ENCODE data around the gene GRID1.
A peak's percentile ranks its signal among the peaks of the same experiment; 100 is the strongest.

GRID1 gene

DNA sequence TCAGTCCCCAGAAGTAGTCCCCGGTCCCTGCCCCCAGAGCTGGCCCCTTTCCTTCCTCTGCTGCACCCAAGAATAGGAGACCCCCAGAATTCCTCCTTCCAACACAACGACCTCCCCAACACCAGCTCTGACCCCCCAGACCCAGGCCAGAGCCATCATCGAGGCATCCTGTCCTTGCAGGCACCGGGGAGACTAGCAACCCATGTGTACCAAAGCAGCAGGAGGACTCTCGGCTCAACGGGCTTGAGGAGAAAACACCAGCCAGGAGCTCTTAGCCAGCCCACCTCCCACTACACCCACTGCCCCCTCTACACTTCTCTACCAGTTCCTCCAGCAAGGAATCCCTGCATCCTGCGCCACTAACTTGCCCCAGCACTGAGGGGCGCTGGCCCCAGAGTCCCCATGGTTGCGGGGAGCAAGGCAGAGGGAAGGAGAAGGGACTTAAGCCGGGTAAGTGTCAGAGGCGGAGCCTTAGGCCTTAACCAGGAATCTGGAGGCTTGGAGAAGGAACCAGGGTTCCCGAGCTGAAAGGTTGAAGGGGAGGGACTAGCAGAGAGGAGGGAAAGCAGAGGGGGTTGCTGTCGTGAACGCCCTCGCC lies 3.9 kb downstream of the GRID1 start:
- Histone ChIP-seq H3K4me1 (ENCODE audit: insufficient read depth, insufficient read length) (peaks cover 10% of the 10 kb centered on the region), H3K4me3 (ENCODE audit: insufficient read length, low read depth) (peak overlapping the region; percentile 23), H3K9ac (ENCODE audit: insufficient read length, low read depth) (no peak overlapping the region), H3K36me3 (ENCODE audit: insufficient read depth, insufficient read length, low read length) (no peaks in the 10 kb centered on the region), H3K27me3 (ENCODE audit: insufficient read depth, insufficient read length) (peaks cover 55% of the 10 kb centered on the region), H3K9me3 (ENCODE audit: insufficient read depth, low read length) (no peaks in the 10 kb centered on the region)
- no peak for TF ChIP-seq SUZ12 (IDR thresholded peaks at IDR 0.05; ENCODE audit: extremely low read depth, insufficient read depth, insufficient read length)
- no peak for DNase-seq (ENCODE audit: low read depth, low spot score)

DNA sequence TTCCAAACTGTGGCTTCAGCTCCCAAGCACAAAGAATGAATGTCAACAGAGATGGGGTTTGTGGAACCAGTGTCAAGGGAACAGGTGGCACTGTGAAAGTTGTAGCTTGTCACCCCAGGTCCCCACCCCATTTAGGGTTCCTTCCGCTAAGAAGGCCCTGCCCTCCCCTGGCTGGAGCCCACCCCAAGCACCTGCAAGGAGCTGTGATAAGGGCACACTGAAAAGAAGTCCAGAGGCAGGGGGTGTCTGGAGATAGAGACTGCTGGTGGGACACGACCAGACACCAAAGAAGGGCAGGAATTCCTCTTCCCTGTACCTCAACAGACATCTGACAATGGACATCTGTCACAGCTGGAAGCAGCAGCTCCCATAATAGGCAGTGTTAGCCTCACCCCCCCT lies 4.5 kb downstream of the GRID1 start:
- Histone ChIP-seq H3K4me1 (ENCODE audit: insufficient read depth, insufficient read length) (peaks cover 10% of the 10 kb centered on the region), H3K27me3 (ENCODE audit: insufficient read depth, insufficient read length) (peaks cover 50% of the 10 kb centered on the region), H3K9ac (ENCODE audit: insufficient read length, low read depth) (no peak overlapping the region), H3K4me3 (ENCODE audit: insufficient read length, low read depth) (no peak overlapping the region), H3K9me3 (ENCODE audit: insufficient read depth, low read length) (no peaks in the 10 kb centered on the region), H3K36me3 (ENCODE audit: insufficient read depth, insufficient read length, low read length) (no peaks in the 10 kb centered on the region)
- no peak for TF ChIP-seq YY1 (IDR thresholded peaks at IDR 0.05; ENCODE audit: insufficient read depth, insufficient read length)
- no peak for TF ChIP-seq SUZ12 (IDR thresholded peaks at IDR 0.05; ENCODE audit: extremely low read depth, insufficient read depth, insufficient read length)
- TF ChIP-seq ZNF274 (IDR thresholded peaks at IDR 0.05; ENCODE audit: low read depth, low read length): no peak
- DNase-seq (ENCODE audit: low read depth, low spot score): no peak

DNA sequence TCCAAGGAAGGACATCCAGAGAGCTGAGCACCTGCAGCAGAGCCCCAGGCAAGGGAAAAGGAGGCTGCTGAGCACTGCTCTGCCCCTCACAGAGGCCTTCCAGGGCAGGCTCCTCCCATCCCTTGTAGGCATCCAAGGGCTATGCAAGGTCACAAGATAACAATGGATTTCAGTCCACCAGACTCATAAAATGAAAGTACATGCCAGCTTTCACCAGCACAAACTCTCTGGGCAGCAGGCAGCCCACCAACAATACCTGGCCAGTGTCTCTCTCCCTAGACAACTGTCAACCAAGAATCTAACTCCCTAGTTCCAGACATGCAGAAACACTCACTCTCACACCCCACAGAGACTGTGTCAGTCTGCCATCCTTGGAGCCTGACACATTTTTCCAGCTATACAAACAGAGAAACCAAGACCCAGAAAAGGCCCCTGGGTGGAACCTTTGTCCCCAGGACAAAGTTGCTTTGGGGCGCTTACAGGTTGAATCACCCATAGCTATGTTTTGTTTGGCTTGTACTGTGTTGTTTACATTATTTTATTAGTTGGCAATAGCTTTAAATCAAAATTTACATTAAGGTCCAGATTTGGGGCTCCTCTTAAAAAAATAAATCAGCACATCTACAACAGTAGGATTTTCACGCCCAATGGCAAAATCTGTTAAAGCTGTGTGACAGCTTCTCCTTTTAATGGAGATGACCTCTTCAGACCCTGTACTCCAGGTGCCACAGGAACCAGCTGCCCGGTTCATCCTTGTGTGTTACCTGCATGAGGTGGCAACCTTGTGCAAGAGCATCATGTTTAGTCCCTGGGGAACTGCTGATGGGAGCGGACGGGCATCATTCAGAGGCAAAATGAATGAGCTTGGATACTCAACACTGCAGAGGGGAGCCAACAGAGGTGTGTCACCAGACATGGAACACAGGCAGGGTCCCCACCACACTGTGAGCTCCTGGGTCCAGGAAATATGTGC lies 5.2 kb downstream of the GRID1 start:
- no peak for DNase-seq (ENCODE audit: low read depth, low spot score)
- Histone ChIP-seq H3K4me1 (ENCODE audit: insufficient read depth, insufficient read length) (peaks cover 10% of the 10 kb centered on the region), H3K9me3 (ENCODE audit: insufficient read depth, low read length) (no peaks in the 10 kb centered on the region), H3K9ac (ENCODE audit: insufficient read length, low read depth) (no peak overlapping the region), H3K36me3 (ENCODE audit: insufficient read depth, insufficient read length, low read length) (no peaks in the 10 kb centered on the region), H3K27me3 (ENCODE audit: insufficient read depth, insufficient read length) (peaks cover 47% of the 10 kb centered on the region), H3K4me3 (ENCODE audit: insufficient read length, low read depth) (no peak overlapping the region)
- TF ChIP-seq SUZ12 (IDR thresholded peaks at IDR 0.05; ENCODE audit: extremely low read depth, insufficient read depth, insufficient read length): no peak
- TF ChIP-seq ZNF274 (IDR thresholded peaks at IDR 0.05; ENCODE audit: low read depth, low read length): no peak
- no peak for TF ChIP-seq YY1 (IDR thresholded peaks at IDR 0.05; ENCODE audit: insufficient read depth, insufficient read length)

DNA sequence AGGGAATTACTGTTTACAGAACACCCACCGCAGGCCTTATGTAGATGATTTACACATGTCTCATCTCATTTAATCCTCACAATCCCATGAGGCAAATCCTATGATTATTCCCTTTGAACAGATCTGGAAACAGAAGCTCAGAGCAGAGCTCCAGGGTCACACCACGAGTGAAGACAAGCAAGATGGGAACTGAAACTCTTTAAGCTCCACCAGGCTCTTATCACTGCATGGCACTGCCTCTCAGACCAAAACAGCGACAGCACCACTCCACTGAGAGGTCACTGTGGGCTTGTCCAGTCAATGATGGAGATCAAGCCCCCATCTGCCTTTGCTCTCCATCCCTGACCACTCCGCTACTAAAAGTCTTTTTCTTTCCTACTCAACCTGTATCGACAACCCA lies 5.9 kb downstream of the GRID1 start:
- H3K9me3 ChIP-seq (ENCODE audit: insufficient read depth, low read length): no peaks in the 10 kb centered on the region
- no peak for DNase-seq (ENCODE audit: low read depth, low spot score)
- H3K4me1 ChIP-seq (ENCODE audit: insufficient read depth, insufficient read length): peaks cover 9% of the 10 kb centered on the region
- no peaks in the 10 kb centered on the region for H3K36me3 ChIP-seq (ENCODE audit: insufficient read depth, insufficient read length, low read length)
- H3K9ac ChIP-seq (ENCODE audit: insufficient read length, low read depth): no peak overlapping the region
- no peak overlapping the region for H3K4me3 ChIP-seq (ENCODE audit: insufficient read length, low read depth)
- TF ChIP-seq ZNF274 (IDR thresholded peaks at IDR 0.05; ENCODE audit: low read depth, low read length) (no peak), SUZ12 (IDR thresholded peaks at IDR 0.05; ENCODE audit: extremely low read depth, insufficient read depth, insufficient read length) (no peak), YY1 (IDR thresholded peaks at IDR 0.05; ENCODE audit: insufficient read depth, insufficient read length) (no peak)
- peaks cover 41% of the 10 kb centered on the region for H3K27me3 ChIP-seq (ENCODE audit: insufficient read depth, insufficient read length)

DNA sequence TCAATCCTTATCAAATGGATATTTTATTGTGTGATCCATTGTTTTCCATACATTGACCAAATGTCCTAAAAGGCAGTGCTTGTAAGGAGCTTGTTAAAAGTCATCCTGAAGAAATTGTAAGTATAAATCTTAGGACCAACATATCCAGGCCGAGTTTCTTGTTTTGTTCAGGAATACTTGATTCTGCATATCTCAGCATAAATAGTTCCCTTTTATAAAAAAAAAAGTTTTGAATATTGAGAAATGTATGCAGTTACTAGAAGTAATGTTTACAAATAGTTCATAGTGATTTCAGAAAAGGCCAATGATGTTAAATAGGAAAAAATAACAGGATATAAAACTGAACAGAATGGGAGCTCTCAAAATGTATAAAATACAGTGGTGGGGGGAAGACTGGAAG lies 6.6 kb downstream of the GRID1 start:
- Histone ChIP-seq H3K27me3 (ENCODE audit: insufficient read depth, insufficient read length) (peaks cover 34% of the 10 kb centered on the region), H3K4me3 (ENCODE audit: insufficient read length, low read depth) (no peak overlapping the region), H3K4me1 (ENCODE audit: insufficient read depth, insufficient read length) (peaks cover 7% of the 10 kb centered on the region), H3K9me3 (ENCODE audit: insufficient read depth, low read length) (no peaks in the 10 kb centered on the region), H3K9ac (ENCODE audit: insufficient read length, low read depth) (no peak overlapping the region), H3K36me3 (ENCODE audit: insufficient read depth, insufficient read length, low read length) (no peaks in the 10 kb centered on the region)
- no peak for DNase-seq (ENCODE audit: low read depth, low spot score)
- TF ChIP-seq SUZ12 (IDR thresholded peaks at IDR 0.05; ENCODE audit: extremely low read depth, insufficient read depth, insufficient read length) (no peak), YY1 (IDR thresholded peaks at IDR 0.05; ENCODE audit: insufficient read depth, insufficient read length) (no peak), ZNF274 (IDR thresholded peaks at IDR 0.05; ENCODE audit: low read depth, low read length) (no peak)

DNA sequence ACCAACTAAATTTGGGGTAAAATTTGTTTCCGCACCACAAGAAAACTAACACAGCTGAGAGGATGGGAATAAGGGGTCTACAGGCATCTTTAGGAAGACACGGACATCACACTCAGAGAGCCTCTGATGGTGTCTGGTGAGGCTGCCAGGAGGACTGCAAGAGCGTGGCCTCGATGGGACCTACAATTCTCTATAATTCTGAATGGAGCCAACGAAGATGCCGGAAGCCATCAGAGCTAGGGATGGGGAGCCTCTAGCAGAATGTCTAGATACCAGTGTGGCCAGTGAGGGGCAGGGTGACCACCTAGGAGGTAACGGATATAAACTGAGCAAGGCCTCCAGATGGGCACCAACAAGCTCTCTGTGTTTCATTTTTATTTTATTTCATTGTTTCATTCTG lies 7.5 kb downstream of the GRID1 start:
- Histone ChIP-seq H3K4me1 (ENCODE audit: insufficient read depth, insufficient read length) (peaks cover 5% of the 10 kb centered on the region), H3K27me3 (ENCODE audit: insufficient read depth, insufficient read length) (peaks cover 25% of the 10 kb centered on the region), H3K9me3 (ENCODE audit: insufficient read depth, low read length) (no peaks in the 10 kb centered on the region), H3K36me3 (ENCODE audit: insufficient read depth, insufficient read length, low read length) (no peaks in the 10 kb centered on the region), H3K9ac (ENCODE audit: insufficient read length, low read depth) (no peak overlapping the region), H3K4me3 (ENCODE audit: insufficient read length, low read depth) (no peak overlapping the region)
- TF ChIP-seq SUZ12 (IDR thresholded peaks at IDR 0.05; ENCODE audit: extremely low read depth, insufficient read depth, insufficient read length) (no peak), YY1 (IDR thresholded peaks at IDR 0.05; ENCODE audit: insufficient read depth, insufficient read length) (no peak), ZNF274 (IDR thresholded peaks at IDR 0.05; ENCODE audit: low read depth, low read length) (no peak)
- DNase-seq (ENCODE audit: low read depth, low spot score): no peak

DNA sequence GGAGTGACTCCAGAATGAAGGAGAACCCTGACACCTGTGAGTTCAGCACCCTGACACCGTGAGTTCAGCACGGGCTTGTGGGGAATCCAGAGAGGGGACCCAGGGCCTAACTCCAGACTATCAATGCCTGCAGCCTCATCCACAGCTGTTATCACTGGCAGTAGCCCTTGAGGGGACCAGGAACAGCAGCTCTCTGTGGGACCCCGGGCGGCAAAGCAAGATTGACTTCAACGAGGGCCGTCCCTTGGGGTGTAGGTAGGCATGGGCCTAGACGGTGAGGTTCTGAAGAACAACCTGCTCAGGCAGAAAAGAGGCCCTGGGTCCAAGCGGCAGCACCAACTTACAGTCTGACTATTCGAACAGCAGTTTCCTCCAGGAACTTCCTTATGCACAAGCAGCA lies 8.9 kb downstream of the GRID1 start:
- Histone ChIP-seq H3K9ac (ENCODE audit: insufficient read length, low read depth) (no peak overlapping the region), H3K36me3 (ENCODE audit: insufficient read depth, insufficient read length, low read length) (no peaks in the 10 kb centered on the region), H3K27me3 (ENCODE audit: insufficient read depth, insufficient read length) (peaks cover 11% of the 10 kb centered on the region), H3K9me3 (ENCODE audit: insufficient read depth, low read length) (no peaks in the 10 kb centered on the region), H3K4me1 (ENCODE audit: insufficient read depth, insufficient read length) (no peaks in the 10 kb centered on the region), H3K4me3 (ENCODE audit: insufficient read length, low read depth) (no peak overlapping the region)
- no peak for DNase-seq (ENCODE audit: low read depth, low spot score)
- TF ChIP-seq SUZ12 (IDR thresholded peaks at IDR 0.05; ENCODE audit: extremely low read depth, insufficient read depth, insufficient read length): no peak
- TF ChIP-seq ZNF274 (IDR thresholded peaks at IDR 0.05; ENCODE audit: low read depth, low read length): no peak
- TF ChIP-seq YY1 (IDR thresholded peaks at IDR 0.05; ENCODE audit: insufficient read depth, insufficient read length): no peak
